IPS-11a (cell line): ENCODE data around the gene SLC5A10.
"Not testable (repeated sequence)": the region's sequence is repeated elsewhere in the genome, so short reads cannot be mapped to it uniquely, and the experiment has no call there.

Experiments
- H3K4me3 ChIP-seq: one replicate; pipeline ENCODE4 v1.5.1; 2013; ENCODE audit warnings: low read depth, low read length, control low read depth

Gene SLC5A10

DNA sequence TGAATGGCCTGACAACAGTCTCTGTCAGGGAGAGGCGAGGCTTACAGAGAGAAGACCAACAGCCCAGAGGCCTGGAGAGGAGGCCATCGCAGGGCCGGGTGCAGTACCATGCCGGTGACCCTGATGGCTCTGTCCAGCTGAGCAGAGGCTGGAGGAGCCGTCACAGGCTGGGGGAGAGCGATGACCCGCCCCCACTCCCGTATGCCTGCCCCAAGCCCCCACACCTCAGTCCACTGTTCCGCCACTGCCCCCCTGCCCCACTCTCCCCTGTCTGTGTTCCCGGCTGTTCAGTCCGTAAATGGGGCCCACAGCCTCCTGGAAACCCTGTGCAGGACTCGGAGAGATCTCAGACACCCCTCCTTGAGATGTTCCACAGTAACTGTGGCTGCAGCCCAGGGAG lies 65.4 kb downstream of the SLC5A10 start:
- H3K4me3 ChIP-seq, result no peak overlapping the region

DNA sequence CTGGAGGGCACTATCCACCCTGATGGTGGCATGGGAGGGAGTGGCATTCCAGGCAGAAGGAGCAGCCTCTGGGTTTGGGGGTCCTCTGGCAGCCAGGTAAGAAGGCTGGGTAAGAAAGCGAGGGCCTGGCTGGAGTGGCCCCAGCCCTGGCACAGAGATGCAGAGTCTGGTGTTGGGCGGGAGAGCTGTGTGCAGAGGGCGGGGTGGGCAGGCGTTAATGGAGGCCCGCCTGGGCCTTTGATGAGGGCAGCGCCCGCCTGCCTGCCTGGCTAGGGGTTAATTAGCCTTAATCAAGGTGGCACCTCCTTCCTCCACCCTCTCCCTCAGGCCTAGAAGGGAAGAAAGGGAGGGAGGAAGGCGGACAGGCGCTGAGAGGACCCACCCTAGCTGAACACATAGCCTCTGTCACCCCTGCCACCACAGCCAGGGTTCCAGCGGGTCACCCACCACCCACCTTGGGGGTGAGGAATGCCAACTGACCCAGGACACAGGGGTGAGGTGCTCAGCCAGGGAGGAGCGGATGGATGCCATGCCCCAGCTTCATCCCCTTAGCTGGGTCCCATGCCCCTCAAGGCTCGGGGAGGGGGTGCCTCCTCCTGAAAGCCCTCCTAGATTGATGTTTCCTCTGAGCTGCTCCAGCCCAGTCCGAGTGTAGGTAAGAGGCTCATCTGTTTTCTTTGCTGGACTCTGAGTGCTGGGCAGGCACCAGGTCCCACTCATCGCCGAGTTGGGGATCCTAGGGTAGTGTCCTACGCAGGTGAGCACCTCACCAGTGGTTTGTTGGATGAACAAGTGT lies 66.0 kb downstream of the SLC5A10 start:
- H3K4me3 ChIP-seq, result no peak overlapping the region

DNA sequence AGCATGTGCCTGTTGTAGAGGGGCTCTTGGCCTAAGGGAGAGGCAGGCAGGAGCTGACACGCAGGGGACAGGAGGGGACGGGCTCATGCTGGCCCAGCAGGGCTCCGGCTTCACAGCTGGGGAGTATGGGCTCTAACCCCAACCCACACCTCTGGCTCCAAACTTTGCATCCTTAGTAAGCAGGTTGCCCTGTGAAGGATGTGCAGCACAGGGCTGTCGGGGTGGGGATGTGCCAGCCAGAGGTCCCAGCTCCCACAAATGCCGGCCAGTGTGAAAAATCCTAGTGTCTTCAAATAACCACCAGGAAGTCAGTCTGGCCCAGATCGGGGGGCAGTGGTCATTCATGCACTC lies 66.6 kb downstream of the SLC5A10 start:
- no peak overlapping the region for H3K4me3 ChIP-seq

DNA sequence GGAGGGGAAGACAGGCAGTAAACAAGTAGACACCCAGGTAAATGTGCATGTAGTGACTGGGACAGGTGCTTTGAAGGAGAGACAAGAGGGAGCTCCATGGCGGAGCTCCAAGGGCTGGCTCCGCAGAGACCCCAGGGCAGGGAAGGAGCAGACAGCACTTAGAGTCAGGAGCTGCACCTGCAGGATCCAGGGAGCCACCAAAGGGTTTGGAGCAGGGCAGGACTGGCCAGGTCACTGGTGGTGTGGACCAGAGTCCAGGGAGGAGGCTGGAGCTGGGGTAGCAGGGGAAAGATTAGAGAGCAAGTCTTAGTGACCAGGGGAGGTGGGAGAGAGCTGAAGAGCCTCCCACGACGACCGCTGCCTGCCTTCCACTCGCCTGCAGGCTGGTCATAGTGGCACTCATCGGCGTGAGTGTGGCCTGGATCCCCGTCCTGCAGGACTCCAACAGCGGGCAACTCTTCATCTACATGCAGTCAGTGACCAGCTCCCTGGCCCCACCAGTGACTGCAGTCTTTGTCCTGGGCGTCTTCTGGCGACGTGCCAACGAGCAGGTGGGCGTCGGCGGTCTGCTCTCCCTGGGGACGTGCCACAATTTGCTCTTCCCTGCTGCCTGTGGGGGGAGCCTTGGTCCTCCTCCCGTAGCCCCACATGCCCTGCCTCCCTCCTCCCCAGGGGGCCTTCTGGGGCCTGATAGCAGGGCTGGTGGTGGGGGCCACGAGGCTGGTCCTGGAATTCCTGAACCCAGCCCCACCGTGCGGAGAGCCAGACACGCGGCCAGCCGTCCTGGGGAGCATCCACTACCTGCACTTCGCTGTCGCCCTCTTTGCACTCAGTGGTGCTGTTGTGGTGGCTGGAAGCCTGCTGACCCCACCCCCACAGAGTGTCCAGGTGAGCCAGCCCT lies 67.3 kb downstream of the SLC5A10 start:
- H3K4me3 ChIP-seq, result no peak overlapping the region

DNA sequence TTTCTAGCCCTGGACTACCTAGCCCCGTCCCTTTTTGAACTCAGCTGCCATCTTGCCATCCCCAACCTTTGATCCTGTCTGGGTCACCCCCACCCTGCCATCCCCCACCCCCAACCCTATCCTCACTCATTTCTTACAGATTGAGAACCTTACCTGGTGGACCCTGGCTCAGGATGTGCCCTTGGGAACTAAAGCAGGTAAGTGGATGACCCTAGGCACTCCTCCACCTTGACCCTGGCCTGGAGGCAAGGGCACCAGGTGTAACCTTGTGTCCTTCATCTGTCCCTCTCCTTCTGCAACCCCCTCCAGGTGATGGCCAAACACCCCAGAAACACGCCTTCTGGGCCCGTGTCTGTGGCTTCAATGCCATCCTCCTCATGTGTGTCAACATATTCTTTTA lies 68.1 kb downstream of the SLC5A10 start:
- no peak overlapping the region for H3K4me3 ChIP-seq

DNA sequence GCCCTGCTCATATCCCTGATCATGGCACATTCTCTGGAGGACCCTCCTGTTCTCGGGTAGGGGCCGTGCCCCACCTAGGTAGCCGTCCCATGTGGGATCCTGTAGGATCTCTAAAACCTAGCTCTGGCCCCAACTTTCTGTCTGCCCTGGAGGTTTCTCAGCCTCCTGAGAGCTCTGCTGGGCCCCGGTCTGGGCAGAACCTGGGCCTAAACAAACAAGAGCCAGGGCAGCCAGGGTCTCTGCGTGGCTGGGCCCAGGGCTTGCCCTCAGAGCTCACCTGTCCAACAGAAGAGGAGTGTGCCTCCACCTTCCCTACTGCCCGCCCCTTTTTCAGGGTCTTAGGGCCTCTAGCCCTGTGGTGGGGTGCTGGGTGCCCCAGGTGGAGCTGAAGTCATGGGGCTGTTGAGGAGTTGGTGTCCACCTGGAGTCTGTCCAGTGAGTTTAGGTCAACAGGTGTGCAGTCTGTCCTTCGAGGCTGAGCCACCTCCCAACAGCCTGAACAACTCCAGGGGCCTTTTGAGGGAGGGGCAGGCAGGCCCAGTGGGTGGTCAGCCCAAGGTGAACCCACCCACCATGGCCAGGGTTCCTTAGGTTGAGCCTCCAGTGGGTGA lies 69.2 kb downstream of the SLC5A10 start:
- H3K4me3 ChIP-seq, result not testable (repeated sequence)

DNA sequence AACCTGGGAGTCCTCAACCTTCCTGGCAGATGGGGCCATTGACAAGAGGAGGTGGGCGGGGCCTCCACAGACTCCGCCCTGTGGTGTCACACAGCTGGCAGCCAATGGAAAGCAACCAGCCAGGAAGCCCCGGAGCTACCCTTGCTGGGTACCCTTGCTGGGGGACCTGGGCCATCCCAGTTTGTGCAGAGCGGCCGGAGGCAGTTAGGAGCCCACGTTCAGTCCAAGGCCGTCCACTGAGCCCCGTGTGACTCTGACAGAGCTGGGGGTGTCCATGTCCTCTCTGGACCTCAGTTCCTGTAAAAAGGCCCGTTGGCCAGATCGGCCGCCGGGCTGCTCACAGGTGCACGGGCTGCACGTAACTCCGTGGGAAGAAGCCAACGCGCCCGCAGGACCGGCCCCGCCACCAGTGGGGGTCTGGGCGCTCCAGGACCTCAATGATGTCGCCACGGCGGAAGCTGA lies 69.7 kb downstream of the SLC5A10 start:
- H3K4me3 ChIP-seq, result no peak overlapping the region

DNA sequence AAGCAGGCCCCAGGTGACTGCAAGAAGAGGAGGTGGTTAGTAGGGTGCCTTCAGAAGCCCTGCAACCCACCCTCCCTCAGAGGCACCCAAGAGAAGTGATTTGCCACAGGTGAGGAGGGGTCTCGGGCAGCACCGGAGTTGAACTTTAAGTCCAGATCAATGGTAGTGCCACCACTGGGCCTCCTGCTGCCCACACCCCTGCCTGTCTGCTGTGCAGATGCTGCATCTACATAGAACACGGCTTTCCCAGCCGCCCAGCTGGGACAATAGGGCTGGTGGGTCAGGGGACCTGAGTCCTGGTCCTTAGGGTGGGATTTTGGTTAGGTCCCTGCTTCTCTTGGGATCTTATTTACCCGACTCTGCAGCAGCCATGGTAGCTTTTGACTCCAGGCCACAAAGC lies 70.2 kb downstream of the SLC5A10 start:
- no peak overlapping the region for H3K4me3 ChIP-seq

DNA sequence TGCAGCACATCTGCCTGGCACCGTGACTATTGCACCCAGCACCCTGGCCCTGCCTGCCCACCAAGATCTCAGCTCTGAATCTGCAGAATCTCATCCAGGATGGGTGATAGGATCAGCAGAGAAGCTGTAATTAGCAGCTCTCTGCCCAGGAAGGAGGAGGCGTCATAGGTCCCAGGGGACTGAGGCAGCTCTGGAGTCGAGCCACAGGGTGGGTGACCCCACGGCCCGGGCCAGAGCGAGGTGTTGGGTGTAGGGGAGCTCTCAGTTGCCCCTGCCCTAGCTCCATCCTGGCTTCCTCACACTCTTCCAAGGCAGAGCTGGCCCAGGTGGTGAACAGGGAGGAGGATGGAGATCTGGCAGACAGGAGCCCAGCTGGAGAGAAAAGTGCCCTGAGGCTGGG lies 70.8 kb downstream of the SLC5A10 start:
- H3K4me3 ChIP-seq, result no peak overlapping the region

DNA sequence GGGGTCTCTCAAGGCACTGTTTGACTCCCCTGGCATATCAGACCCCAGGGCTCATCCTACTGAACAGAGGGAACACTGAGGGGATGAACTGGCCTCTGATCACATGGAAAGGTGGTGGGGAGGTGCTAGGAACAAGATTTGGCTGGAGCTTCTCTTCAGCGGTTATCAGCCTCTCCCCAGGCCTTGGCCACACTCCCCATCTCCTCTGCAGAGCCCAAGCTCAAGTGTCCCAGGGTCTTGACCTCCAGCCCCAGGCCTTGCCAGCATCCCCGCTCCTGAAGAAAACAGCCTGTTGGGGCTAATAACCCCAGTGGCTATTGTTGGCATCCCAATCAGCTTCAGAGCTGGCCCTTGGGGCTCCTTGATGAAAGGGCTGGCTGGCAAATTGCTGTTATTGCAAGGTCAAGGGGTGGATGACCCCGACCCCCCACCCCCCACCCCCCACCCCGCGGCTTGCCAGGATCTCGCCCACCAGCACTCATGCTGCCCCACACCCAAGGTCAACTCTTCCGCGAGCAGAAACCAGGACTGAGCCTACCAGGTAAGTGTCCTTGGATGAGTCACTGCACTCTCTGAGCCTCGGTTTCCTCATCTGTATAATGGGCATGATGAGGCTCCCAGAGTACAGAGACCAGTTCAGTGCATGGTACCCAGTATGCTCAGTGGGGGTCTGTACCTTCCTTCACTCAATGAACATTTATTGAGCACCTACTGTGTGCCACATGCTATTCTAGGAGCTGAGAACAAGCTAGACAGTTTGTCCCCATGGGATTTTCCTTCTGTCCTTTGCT lies 71.4 kb downstream of the SLC5A10 start:
- H3K4me3 ChIP-seq, result no peak overlapping the region

DNA sequence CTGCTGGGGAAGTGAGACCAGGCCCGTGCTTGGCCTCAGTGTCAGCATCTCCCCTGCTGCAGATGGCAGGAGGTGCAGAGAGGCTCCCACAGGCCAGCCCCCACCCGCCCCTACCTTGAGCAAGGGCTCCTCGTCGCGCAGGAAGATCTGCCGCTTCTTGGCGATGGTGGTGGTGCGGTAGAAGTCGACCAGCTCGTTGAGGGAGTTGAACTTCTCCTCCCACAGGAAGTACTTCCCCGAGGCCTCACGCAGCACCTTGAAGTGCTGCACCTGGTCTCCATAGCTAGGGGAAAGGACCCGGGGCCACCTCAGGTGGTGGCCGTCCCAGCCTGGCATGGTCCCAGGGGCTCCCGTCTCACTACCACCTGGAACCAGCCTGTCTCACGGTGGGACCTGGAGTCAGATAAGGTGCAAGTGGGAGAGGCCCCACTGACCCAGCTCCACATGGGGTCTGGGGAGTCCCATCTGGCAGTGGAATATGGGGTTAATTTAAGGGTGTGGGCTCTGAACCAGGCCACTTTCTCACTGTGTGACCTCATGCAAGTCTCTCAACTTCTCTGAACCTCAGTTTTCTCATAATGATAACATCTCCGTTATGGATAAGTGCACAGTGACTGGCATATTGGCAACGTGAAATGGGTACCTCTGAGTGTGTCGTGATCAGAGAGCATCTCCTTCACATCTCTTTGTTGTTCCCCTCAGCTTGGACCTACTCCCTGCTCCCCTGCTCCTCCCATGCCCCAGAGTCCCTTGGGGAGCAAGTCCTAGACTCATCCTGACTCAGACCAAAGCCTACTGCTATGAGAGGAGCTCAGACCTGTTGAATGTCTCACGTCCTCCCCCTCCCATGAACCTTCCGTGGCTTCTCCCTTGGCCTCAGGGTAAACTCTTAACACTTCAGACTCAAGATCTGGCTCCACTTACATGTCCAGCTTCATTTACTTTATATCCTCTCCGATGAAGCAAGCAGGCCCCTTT lies 72.4 kb downstream of the SLC5A10 start:
- no peak overlapping the region for H3K4me3 ChIP-seq

DNA sequence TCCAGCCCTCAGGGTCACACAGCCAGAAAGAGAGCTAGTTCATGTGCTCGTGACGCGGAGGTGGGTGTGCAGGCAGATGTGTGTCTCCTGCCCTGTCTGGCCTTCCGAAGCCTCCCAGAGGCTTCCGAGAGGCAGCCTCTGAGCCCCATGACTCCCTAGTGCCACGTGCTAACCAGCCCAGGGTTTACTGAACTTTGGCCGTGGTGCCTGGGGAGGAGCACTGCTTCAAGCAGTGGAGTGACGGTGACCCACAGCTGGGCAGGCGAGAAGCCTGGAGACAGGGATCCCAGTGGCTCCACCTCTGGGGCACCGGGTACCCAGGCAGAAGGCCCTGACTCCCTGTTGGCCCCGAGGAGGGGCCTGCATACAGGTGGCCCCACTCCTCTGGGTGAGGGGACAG lies 76.7 kb downstream of the SLC5A10 start:
- not testable (repeated sequence) for H3K4me3 ChIP-seq

DNA sequence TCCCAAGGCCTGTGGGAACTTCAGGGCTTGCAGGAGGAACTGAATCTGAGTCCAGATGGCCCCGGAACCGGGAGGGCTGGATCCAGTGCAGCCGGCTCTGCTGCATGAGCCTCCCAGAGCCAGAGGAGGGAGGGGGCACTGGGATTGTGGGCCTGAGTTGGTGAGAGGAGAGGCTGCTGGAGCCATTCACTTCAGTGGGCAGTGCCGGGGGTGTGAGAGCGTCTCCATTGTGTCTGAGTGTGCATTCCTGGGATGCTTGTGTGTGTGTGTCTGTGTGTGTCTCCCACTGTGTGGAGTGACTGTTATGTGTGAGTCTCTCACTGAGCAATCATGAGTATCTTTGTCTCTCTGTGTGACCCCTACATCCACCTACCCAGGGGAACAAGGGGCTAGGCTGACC lies 77.8 kb downstream of the SLC5A10 start:
- not testable (repeated sequence) for H3K4me3 ChIP-seq

DNA sequence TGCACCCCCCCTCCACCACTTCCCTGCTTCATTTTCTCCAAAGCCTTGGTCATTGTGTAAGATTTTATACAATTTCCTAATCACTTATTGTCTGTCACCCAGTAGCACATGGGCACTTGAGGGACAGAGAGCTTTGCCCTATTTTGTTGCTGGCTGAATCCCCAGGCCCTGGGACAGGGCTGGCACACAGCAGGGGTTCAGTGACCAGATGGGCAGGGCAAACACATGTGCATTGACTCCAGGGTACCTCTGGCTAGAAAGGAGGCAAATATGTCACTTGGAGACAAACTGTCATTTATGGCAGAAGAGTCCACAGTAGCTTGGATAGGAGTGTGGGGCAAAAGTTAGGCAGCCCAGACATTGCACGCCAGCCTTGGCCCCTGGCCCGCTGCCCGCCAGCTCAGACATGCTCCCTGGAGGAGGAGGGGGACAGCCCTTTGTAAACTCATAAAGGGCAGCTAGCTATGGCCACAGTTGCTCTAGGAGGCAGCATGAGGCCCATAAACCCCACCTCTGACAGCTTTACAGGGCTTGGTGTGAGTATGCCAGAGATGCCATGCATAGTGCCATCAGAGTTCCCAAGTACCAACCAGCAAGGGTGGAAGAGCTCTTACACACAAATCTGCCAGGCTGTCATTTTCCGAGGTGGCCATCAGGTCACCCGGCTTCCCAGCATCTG lies 78.9 kb downstream of the SLC5A10 start:
- H3K4me3 ChIP-seq, result not testable (repeated sequence)

DNA sequence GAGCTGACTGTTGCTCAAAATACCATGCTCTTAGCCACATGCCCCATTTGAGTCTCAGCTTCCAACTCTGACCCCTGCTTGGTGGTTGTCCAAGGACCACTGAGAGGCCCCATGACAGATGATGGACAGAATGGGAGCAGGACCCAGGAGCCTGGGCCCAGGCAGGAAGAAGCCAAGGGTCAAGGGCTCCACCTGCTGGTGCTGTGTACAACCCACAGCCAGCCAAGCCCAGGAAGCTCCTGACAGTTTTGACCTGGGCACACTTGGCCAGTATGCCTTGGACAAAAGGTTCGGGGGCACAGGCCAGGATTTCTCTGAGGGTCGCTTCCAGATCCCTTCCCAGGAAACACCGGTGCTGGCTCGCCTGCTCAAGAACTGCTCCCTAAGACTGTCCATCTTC lies 79.8 kb downstream of the SLC5A10 start:
- H3K4me3 ChIP-seq, result not testable (repeated sequence)

DNA sequence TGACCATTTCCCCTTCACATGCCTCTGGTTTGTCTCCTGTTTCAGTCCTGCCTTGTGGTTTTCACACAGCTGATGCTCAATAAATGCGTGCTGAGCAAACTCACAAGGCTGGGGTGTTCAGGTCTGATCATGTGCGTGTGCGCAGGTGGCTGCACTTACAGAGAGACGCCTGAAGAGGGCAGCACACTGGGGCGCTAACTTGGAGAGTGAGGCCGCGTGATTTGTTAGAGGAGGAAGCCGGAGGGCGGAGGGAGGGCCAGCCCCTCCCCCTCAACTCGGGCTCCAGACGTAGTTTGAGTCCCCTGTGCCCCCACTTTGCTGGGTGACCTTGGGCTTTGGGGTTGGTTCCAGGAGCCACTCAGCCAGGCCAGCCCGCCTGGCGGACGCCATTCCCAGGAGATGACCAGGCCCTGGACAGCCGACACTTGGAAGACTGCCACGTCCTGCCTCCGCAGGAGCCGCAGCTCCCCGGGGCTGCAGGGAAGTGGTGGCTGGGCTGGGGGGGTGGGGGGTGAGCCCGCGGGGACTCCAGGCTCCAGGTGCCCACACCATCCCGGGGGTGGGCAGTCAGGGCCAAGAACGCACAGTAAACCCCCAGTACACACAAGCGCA lies 80.5 kb downstream of the SLC5A10 start:
- not testable (repeated sequence) for H3K4me3 ChIP-seq

DNA sequence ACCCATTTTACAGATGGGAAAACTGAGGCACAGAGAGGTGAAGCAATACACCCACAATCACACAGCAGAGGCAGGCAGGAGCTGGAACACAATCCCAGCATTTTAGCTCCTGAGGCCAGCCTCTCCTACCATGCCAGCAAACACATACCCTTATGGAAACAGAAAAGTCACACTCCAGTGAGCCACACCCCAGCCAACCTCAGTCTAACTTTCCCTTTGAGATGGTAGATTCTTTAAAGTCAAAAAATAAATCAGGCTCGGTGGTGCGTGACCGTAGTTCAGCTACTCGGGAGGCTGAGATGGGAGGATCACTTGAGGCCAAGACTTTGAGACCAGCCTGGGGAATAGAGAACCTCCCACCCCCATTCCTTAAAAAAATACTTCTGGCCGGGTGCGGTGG lies 84.2 kb downstream of the SLC5A10 start:
- H3K4me3 ChIP-seq, result not testable (repeated sequence)

DNA sequence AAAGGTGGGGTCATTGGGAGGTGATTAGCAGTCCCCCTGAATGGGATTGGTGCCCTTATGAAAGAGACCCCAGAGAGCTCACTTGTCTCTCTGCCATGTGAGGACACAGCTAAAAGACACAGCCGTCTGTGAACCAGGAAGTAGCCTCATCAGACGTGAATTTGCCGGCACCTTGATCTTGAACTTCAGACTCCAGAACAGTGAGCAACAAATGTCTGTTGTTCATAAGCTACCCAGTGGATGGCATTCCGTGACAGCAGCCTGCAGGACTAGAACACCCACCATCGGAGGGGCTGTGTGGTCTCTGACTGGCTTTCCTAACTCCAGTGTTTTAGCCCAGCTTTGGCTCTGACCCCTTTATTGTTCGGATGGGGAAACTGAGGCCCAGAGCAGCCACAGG lies 85.6 kb downstream of the SLC5A10 start:
- not testable (repeated sequence) for H3K4me3 ChIP-seq

DNA sequence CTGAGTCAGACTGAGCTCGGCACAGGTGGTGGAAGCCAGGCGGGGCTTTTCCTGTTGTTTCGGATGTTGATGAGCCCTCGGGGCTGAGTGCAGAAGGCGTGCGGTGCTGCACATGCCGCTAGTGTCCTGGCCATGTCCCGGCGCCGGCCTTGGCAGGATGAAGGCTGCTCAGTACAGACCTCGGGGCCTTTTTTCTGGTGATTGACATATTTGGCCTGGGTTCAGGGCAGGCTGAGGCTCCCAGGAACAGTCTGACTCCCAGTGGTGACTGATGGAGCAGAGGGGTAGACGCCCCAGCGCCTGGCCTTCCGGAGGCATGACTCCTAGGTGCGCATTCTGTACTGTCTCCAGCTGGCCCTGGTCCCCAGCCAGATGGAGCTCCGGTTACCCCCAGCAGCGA lies 86.0 kb downstream of the SLC5A10 start:
- H3K4me3 ChIP-seq, result not testable (repeated sequence)
